Neural progenitor cell (in vitro differentiated cells): ENCODE measurements around the gene NOMO2. TPM values are rescaled to one million over a fixed set of nuclear protein-coding genes. Genes with fewer than 3 reads are reported as not detected.
"Not testable (repeated sequence)": the region's sequence is repeated elsewhere in the genome, so short reads cannot be mapped to it uniquely, and the experiment has no call there.

Experiments used
- DNase-seq: peaks from one replicate; pipeline ENCODE4 v3.0.0-alpha.2; 2016; ENCODE audit warnings: low spot score
- H2AFZ ChIP-seq: fragments of 200-600 bp; sonication (generic); replicated peaks from 2 replicates; pipeline ENCODE4 v1.6.1; 2016; ENCODE audit warnings: antibody characterized with exemption
- H3F3A ChIP-seq: fragments of 200-600 bp; sonication (generic); 2 replicates; pipeline ENCODE4 v1.6.1; 2016; ENCODE audit warnings: antibody characterized with exemption, low read depth
- H3K27ac ChIP-seq: fragments of 200-600 bp; sonication (generic); 2 replicates; pipeline ENCODE4 v1.5.1; 2016; ENCODE audit warnings: mild to moderate bottlenecking
- H3K27me3 ChIP-seq: fragments of 200-600 bp; sonication (generic); 2 replicates; pipeline ENCODE4 v1.6.1; 2016; ENCODE audit warnings: mild to moderate bottlenecking, moderate library complexity
- H3K36me3 ChIP-seq: fragments of 200-600 bp; sonication (generic); 2 replicates; pipeline ENCODE4 v1.5.1; 2016
- H3K4me1 ChIP-seq: fragments of 200-600 bp; sonication (generic); 2 replicates; pipeline ENCODE4 v1.6.1; 2016; ENCODE audit warnings: mixed run types
- H3K4me2 ChIP-seq: fragments of 200-600 bp; sonication (generic); 2 replicates; pipeline ENCODE4 v1.6.1; 2016
- H3K4me3 ChIP-seq: fragments of 200-600 bp; sonication (generic); 2 replicates; pipeline ENCODE4 v1.5.1; 2016
- H3K79me2 ChIP-seq: fragments of 200-600 bp; sonication (generic); 2 replicates; pipeline ENCODE4 v1.6.1; 2016; ENCODE audit warnings: low read depth
- H3K9ac ChIP-seq: fragments of 200-600 bp; sonication (generic); 2 replicates; pipeline ENCODE4 v1.6.1; 2016
- H3K9me3 ChIP-seq: fragments of 200-600 bp; sonication (generic); 2 replicates; pipeline ENCODE4 v1.5.1; 2016; ENCODE audit warnings: low read depth
- H4K20me1 ChIP-seq: fragments of 200-600 bp; sonication (generic); 2 replicates; pipeline ENCODE4 v1.6.1; 2016; ENCODE audit warnings: low read depth
- H3K27ac Mint-ChIP-seq: 3 replicates; pipeline ENCODE4 v1.8.0; 2021; ENCODE audit warnings: mixed read lengths
- H3K27me3 Mint-ChIP-seq: 2 replicates; pipeline ENCODE4 v1.8.0; 2022; ENCODE audit warnings: low read depth, mild to moderate bottlenecking, inconsistent platforms, moderate library complexity, mixed read lengths; ENCODE audit not compliant: insufficient read depth
- H3K36me3 Mint-ChIP-seq: 3 replicates; pipeline ENCODE4 v1.8.0; 2021; ENCODE audit warnings: mixed read lengths
- H3K4me1 Mint-ChIP-seq: 3 replicates; pipeline ENCODE4 v1.8.0; 2021; ENCODE audit warnings: mixed read lengths
- H3K4me3 Mint-ChIP-seq: 3 replicates; pipeline ENCODE4 v1.8.0; 2021; ENCODE audit warnings: mild to moderate bottlenecking, moderate library complexity, mixed read lengths
- H3K9me3 Mint-ChIP-seq: 3 replicates; pipeline ENCODE4 v1.8.0; 2020; ENCODE audit warnings: mixed read lengths
- total RNA-seq: library from RNA; depleted of rRNA; stranded (reverse); fragments of >200 nt; gene quantifications from 2 replicates; pipeline ENCODE4 v1.2.3, GENCODE V29; 2015; ENCODE audit warnings: low replicate concordance
- TF ChIP-seq, protein P1 (sequence below): fragments of 200-600 bp; sonication (generic); IDR thresholded peaks from 2 replicates; pipeline ENCODE4 v1.5.1; 2017; ENCODE audit warnings: antibody characterized with exemption, mild to moderate bottlenecking

Gene NOMO2
- total RNA-seq, 1 donor from 2014 or later, result 52.2 TPM

DNA sequence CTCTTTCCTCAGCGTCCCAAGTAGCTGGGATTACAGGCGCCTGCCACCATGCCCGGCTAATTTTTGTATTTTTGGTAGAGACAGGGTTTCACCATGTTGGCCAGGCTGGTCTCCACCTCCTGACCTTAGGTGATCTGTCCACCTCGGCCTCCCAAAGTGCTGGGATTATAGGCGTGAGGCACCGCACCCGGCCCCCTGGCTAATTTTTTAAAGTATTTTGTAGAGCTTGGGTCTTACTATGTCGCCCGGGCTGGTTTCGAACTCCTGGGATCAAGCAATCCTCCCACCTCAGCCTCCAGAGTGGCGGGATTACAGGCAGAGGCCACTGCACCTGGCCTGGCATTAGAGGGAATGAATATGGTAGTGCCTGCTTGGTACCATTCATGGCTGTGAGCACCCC lies 33.9 kb upstream of the NOMO2 start:
- not testable (repeated sequence) for H3K9me3 ChIP-seq, H3F3A ChIP-seq, H2AFZ ChIP-seq, H3K9ac ChIP-seq, H3K4me3 Mint-ChIP-seq, H3K27me3 ChIP-seq, H3K9me3 Mint-ChIP-seq, H3K36me3 Mint-ChIP-seq, H3K27me3 Mint-ChIP-seq, H3K27ac ChIP-seq, H3K27ac Mint-ChIP-seq, H3K79me2 ChIP-seq, H3K4me1 ChIP-seq, H4K20me1 ChIP-seq, DNase-seq, H3K4me1 Mint-ChIP-seq, H3K4me3 ChIP-seq, H3K4me2 ChIP-seq, H3K36me3 ChIP-seq

DNA sequence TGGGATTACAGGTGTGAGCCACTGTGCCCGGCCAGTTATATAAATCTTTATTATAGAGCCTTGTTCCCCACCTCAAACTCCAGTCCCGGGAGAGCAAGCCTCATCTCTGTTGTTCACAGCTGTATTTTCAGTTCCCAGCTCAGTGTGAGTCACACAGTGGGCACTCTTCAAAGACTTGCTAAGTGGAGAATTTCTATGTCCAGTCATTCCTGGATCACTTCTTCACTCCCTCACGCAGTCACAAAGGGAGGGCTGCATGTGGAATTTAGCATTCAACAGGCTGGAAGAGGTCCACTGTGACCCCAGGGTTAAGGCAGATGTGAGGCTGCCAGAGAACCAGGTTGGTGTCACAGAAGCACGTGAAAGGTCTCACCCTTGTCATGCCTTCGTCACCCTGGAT lies 33.0 kb upstream of the NOMO2 start:
- not testable (repeated sequence) for H3K4me1 Mint-ChIP-seq, H3K9me3 ChIP-seq, H3K4me2 ChIP-seq, H2AFZ ChIP-seq, H3K36me3 ChIP-seq, H3K27me3 Mint-ChIP-seq, H3K27ac ChIP-seq, H3K4me1 ChIP-seq, H3K27me3 ChIP-seq, H3K4me3 ChIP-seq, H3K79me2 ChIP-seq, H3K9me3 Mint-ChIP-seq, H3K9ac ChIP-seq, DNase-seq, H3K4me3 Mint-ChIP-seq, H4K20me1 ChIP-seq, H3F3A ChIP-seq, H3K36me3 Mint-ChIP-seq, H3K27ac Mint-ChIP-seq

DNA sequence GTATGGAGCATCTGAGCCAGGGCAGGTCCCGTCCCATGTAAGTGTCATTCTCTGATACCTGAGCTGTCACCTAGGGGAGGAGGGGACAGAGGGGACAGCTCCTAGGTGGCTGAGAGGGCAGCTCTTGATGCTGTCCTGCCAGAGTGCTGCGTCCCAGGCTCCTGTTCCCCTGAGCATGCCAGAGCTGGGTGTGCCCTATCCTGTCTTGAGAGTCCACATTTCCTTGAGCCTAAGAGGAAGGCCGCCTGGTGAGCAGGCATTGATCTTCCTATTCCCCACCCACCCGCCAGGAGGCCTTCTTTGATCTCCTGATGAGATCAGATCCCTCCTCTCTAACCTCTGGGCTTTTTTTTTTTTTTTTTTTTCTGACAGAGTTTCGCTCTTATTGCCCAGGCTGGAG lies 32.0 kb upstream of the NOMO2 start:
- not testable (repeated sequence) for H3K27ac ChIP-seq, H3K4me3 Mint-ChIP-seq, H3K79me2 ChIP-seq, H3K9me3 Mint-ChIP-seq, H3K27me3 Mint-ChIP-seq, H3K36me3 Mint-ChIP-seq, H3K4me1 Mint-ChIP-seq, H3K9ac ChIP-seq, H3K4me3 ChIP-seq, H3K27ac Mint-ChIP-seq, H3K4me2 ChIP-seq, H3K4me1 ChIP-seq, H3K36me3 ChIP-seq, H3K9me3 ChIP-seq, H2AFZ ChIP-seq, H3K27me3 ChIP-seq, H4K20me1 ChIP-seq, H3F3A ChIP-seq
- peak; percentile 1 for DNase-seq

DNA sequence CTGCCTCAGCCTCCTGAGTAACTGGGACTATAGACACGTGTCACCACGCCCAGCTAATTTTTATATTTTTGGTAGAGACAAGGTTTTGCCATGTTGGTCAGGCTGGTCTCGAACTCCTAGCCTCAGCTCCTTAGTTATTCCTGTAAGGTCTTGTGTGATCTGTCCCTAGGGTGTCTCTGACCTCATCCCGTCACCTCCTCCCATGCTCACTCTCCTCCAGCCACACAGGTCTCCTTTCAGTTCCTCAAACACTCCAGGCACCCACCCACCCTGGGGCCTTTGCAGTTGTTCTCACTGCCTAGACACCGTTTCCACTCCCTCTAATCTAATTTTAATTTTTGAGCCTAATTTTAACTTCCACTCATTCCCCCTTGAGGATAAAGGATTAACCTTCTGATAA lies 31.1 kb upstream of the NOMO2 start:
- not testable (repeated sequence) for H2AFZ ChIP-seq, H3K27me3 Mint-ChIP-seq, H4K20me1 ChIP-seq, H3K4me2 ChIP-seq, H3K4me3 ChIP-seq, H3K79me2 ChIP-seq, H3K36me3 Mint-ChIP-seq, H3K4me1 Mint-ChIP-seq, H3K36me3 ChIP-seq, H3F3A ChIP-seq, H3K27ac Mint-ChIP-seq, H3K9me3 Mint-ChIP-seq, DNase-seq, H3K9ac ChIP-seq, H3K4me1 ChIP-seq, H3K9me3 ChIP-seq, H3K27ac ChIP-seq, H3K27me3 ChIP-seq, H3K4me3 Mint-ChIP-seq

DNA sequence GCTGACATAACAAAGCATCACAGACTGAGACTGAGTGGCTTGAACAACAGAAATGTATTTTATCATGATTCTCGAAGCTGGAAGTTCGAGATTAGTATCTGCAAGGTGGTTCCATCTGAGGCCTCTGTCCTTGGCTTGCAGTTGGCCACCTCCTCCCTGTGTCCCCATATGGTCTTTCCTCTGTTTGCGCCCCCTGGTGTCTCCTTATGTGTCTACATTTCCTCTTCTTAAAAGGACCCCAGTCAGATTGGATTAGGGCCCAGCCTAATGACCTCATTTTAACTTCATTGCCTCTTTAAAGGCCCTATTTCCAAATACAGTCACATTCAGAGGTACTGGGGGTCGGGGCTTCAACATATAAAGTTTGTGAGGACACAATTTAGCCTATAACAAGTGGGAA lies 30.0 kb upstream of the NOMO2 start:
- not testable (repeated sequence) for H4K20me1 ChIP-seq, H3K36me3 Mint-ChIP-seq, H3K27ac ChIP-seq, H3K4me3 Mint-ChIP-seq, H3K9ac ChIP-seq, H3K4me2 ChIP-seq, H3K4me1 ChIP-seq, H3K79me2 ChIP-seq, H3K4me3 ChIP-seq, H3F3A ChIP-seq, H3K36me3 ChIP-seq, H3K9me3 Mint-ChIP-seq, H2AFZ ChIP-seq, H3K27me3 ChIP-seq, H3K27me3 Mint-ChIP-seq, H3K27ac Mint-ChIP-seq, H3K4me1 Mint-ChIP-seq, H3K9me3 ChIP-seq
- DNase-seq, result peak; percentile 75
- TF ChIP-seq, protein P1, sequence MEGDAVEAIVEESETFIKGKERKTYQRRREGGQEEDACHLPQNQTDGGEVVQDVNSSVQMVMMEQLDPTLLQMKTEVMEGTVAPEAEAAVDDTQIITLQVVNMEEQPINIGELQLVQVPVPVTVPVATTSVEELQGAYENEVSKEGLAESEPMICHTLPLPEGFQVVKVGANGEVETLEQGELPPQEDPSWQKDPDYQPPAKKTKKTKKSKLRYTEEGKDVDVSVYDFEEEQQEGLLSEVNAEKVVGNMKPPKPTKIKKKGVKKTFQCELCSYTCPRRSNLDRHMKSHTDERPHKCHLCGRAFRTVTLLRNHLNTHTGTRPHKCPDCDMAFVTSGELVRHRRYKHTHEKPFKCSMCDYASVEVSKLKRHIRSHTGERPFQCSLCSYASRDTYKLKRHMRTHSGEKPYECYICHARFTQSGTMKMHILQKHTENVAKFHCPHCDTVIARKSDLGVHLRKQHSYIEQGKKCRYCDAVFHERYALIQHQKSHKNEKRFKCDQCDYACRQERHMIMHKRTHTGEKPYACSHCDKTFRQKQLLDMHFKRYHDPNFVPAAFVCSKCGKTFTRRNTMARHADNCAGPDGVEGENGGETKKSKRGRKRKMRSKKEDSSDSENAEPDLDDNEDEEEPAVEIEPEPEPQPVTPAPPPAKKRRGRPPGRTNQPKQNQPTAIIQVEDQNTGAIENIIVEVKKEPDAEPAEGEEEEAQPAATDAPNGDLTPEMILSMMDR, result peak; percentile 55

DNA sequence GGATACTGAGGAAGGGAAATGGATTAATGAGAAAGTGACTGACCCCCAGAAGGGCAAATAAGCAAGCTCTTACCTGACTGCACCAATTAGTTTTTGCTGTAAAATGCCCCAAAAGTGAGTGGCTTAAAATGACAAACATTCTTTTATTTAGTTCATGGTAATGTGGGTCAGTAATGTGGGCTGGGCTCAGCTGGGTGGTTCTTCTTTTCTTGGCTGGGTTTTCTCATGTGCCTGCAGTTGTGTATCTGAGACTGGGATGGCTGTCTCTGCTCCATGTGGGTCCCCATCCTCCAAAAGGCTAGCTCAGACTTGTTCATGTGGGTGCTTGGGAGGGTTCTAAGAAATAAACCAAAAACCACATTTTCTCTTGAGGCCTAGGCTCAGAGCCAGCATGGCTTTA lies 29.5 kb upstream of the NOMO2 start:
- DNase-seq, H3K27ac ChIP-seq, H4K20me1 ChIP-seq, H3F3A ChIP-seq, H3K27me3 ChIP-seq, H3K4me3 ChIP-seq, H3K4me1 ChIP-seq, H3K4me1 Mint-ChIP-seq, H3K27me3 Mint-ChIP-seq, H3K9ac ChIP-seq, H2AFZ ChIP-seq, H3K4me2 ChIP-seq, H3K4me3 Mint-ChIP-seq, H3K36me3 Mint-ChIP-seq, H3K36me3 ChIP-seq, H3K27ac Mint-ChIP-seq, H3K79me2 ChIP-seq, H3K9me3 ChIP-seq, H3K9me3 Mint-ChIP-seq: not testable (repeated sequence)

DNA sequence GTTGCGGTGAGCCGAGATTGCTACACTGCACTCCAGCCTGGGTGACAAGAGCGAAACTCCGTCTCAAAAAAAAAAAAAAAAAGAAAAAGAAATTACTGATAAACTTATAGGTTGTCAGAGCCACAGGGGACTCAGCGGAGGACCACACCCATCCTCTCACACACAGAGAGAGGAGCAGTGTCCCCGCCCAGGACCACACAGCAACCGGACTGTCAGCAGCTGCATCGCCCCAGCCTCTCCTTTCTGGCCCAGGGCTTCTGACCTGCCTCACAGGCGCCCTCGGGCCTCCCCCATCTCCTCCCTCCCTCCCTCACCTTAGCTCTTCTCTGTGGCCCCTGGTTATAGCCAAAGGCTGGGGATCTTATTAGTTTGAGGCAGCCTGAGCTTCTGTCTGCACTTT lies 27.9 kb upstream of the NOMO2 start:
- not testable (repeated sequence) for H2AFZ ChIP-seq, H3K36me3 ChIP-seq, H3K9me3 Mint-ChIP-seq, H3K36me3 Mint-ChIP-seq, H3K9ac ChIP-seq, H3K4me2 ChIP-seq, H4K20me1 ChIP-seq, H3F3A ChIP-seq, H3K79me2 ChIP-seq, H3K4me1 Mint-ChIP-seq, H3K27me3 Mint-ChIP-seq, H3K4me3 Mint-ChIP-seq, H3K9me3 ChIP-seq, H3K4me3 ChIP-seq, H3K27me3 ChIP-seq, H3K27ac Mint-ChIP-seq, H3K27ac ChIP-seq, H3K4me1 ChIP-seq, DNase-seq
